ENCODE measurements around the gene ALAD.

GRCh38 chr9:113417370-113417769 lies 16.3 kb upstream of the ALAD start:
- TF ChIP-seq EZH2 (IDR thresholded peaks at IDR 0.05; ENCODE audit: insufficient read depth, poor library complexity, severe bottlenecking): no peak
- no peak for TF ChIP-seq EZH2phosphoT487 (IDR thresholded peaks at IDR 0.05; ENCODE audit: insufficient read depth, low read depth)

Data from GM23248 (cell line).